HT-29 (cell line): ENCODE measurements around the gene REPS1. TPM values are rescaled to one million over a fixed set of nuclear protein-coding genes. Genes with fewer than 3 reads are reported as not detected.
"Not testable (repeated sequence)": the region's sequence is repeated elsewhere in the genome, so short reads cannot be mapped to it uniquely, and the experiment has no call there.

ENCODE experiments used
- DNase-seq: peaks from one replicate; pipeline ENCODE4 v3.0.0-alpha.2; 2015; ENCODE audit warnings: low spot score
- total RNA-seq: library from RNA; depleted of rRNA; stranded (reverse); fragments of >200 nt; shearing (Covaris generic); gene quantifications from 2 replicates; pipeline ENCODE4 v1.2.3, GENCODE V29; 2014; rRNA removed

REPS1 gene
- total RNA-seq, result 22.1 and 24.7 TPM in 2 replicates

DNA sequence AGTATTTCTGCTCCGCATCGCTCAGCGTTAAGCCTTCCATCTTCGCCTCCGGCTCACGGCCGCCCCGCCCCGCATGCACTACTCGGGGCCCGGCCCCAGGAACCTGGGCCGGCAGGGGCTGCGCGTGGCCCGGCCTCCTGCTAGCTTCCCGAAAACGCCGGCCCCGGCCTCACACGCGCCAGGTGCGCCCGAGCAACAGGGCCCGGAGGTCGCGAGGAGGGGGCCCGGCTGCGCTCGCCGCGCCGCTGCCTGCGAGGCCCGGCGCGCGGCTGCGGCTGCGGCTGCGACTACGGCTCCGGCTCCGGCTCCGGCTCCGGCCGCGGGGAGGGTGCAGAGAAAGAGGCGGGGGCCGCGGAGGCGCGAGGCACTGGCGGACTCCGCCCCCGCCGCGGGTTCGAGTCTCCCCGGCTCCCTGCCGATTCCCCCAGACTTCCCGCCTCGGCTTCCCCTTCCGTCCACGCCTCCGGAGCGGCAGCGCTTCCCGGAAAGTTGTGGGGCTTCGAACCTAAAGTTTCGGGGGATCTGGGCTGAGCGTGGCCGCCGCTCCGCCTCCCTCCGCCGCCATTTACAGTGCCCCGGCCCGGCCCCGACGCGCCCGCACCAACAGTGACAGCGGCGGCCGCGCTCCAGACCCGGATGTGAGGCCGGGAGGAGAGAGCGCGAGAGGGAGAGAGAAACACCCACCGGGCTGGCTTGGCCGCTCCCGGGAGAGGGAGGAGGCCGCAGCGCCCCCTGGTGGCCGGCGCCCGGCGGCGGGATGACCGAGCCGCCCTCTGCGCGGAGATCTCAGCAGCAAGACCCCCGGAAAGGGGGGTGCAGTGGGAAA is at the start of gene REPS1:
TSS of gene REPS1 (minus strand) at position 611 of the 826 bp plus-strand sequence. CDS start at position 40, 571 bp downstream.
- DNase-seq, result peak; percentile 82

GRCh38 chr6:139037490-139037889 is 49.4 kb upstream of the REPS1 start:
- no peak for DNase-seq

DNA sequence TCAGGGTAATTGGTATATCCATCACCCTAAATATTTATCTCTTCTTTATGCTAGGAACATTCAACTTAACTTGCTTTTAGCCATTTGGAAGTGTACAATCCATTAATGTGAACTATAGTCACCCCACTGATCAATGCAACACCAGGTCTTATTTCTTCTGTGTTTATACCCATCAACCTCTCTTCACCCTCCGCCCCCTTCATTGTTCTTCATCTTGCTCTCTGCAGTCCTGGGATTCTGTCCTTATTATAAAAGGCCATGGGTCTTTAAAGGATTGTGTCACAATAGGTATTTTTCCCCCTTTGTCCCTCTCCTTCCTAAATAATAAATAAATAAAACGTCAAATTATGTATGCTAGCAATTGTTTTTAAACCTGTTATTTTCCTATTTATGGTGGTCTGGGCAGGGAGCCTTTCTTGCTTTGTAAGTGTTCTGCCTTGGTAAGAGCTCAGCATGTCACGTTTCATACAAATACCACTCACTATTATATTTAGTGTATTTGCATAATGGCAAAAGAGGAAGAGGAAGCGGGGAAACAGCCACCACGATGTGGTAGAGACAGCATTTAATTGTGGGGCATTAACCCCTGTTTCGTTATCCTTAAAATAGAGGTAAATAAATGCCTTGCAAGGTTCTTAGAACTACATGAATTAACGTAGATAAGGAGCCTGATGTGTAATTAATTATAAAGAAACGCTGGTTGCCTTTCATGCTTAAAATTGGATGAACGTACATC is 42.3 kb upstream of the REPS1 start:
- no peak for DNase-seq

DNA sequence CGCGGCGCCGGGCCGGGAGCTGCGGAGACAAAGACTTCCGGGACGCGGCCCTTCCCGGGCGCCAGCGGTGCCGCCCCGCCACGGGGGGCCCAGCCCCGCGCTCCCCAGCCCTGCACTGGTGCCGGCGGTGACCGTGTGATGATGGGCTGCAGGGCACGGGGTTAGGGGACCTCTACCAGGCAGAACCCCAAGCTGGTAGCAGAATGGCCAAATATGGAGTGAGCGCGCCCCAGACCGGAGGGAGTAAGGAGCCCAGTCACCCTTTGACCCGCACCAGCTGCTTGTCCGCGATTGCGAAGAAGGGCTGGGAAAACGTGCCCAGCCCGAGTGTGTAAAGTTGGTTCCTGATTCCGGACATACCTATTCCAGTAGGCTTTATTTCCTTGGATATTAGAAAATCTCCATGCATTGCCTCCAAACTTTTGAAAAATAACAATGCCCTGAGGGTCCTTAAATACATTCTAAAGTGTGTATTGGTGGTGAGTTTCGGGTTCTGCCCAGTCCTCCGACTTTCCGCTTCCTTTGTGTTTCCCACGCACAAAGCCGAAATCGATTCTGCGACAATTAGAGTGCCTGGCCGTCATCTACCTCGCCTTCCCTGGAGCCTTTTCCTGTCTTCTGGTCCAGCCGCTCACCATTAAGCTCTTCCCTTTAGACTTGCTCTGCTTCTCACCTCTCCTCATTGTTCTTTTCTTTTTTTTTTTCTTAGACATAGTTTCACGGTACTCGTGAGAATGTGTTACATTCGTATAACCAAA is 41.6 kb upstream of the REPS1 start:
- peak; percentile 38 for DNase-seq

DNA sequence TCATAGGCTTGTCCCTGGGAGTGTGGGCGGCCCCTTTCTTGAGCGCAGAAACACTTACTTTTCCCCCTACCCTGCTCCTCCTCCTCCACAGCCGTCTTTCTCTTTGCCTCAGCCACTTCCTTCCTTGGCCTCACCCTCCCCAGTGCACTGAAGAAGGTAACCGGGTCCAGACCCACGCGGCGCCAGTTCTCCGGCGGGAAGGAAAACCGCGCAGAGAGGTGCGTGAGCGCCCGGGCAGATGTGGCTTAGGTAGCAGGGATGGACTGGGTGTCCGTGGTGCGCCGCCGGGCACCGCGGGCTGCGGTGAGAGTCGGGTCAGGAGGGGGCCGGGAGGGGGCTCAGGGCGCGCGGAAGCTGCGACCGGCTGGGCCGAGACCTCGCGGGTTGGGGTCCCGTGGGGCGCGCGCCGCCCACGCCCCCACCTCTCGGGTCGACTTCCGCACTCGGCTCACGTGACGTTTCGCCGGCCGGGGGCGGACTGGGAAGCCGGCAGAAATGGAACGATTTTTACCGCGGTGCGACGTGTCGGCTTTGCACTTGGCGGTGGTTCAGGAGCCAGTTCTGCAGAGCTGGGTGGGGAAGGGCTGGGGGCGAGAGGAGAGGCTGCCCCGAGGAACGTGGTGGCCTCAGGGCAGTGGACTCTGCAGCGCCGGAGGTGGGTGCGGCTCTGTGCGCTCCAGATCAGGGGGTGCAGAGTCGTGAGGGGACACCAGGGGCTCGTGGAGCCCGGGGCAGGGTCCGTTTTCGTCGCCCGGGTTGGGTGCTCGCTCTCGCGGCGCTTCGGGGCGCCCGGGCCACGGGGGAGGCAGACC is 40.8 kb upstream of the REPS1 start, which contains the start of gene ABRACL:
TSS of gene ABRACL (plus strand) at position 88 of the 812 bp plus-strand sequence. CDS start 5,416 bp downstream, outside the sequence.
- DNase-seq, result peak; percentile 76

DNA sequence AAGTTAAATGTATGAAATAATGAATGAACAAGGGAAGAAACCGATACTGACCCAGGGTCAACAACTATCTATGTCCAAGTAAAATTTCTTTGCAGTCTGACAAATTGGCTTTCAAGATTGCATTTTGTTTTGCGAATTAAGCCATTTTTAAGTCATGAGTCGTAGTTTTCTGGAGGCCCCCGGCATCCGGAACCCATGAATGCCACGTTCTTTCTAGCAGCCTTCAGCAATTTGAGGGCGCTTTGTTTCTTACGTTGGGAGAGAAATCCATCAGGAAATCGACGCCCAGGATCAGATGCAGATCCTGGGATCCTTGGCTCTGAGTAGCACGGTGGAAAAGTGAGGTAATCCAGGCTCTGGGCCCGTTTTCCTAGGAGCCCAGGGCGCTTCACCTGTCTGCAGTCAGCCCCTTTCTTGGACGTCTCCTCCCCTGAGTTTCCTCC is 40.2 kb upstream of the REPS1 start:
- no peak for DNase-seq

GRCh38 chr6:139027620-139028182 is 39.6 kb upstream of the REPS1 start:
- peak; percentile 54 for DNase-seq

DNA sequence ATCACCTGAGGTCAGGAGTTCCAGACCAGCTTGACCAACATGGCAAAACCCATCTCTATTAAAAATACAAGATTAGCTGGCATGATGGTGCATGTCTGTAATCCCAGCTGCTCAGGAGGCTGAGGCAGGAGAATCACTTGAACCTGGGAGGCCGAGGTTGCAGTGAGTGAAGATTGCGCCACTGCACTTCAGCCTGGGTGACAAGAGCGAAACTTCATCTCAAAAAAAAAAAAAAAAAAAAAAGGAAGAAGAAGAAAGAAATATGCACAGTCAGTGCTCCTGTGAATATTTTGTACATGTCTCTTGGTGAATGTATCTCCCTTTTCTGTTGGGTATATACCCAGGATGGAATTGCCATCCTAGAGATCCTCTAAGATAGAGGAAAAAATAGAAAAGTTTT is 37.4 kb upstream of the REPS1 start:
- DNase-seq, result not testable (repeated sequence)

- no peak for DNase-seq
These were observed 32.6 kb upstream of the REPS1 start for GRCh38 chr6:139020689-139021088.

GRCh38 chr6:139019722-139020121 is 31.7 kb upstream of the REPS1 start:
- no peak for DNase-seq

DNA sequence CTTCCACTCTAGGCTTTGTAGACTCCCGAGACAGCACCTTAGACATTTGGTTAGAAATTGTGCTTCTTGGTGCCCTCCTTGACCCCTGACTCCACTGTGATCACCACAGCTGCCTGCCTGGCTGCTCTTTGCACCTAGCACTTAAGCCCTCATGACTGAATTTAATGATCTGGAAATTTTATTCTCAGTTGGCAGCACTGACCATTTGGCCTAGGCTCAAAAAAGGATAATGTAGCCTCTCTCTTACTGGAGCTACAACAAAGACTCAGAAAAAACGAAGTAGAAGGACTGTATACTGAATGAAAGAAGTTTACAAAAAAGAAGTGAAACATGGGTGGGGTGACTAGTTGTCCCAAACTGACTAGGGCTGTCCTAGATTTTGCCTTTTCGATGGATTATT is 29.2 kb upstream of the REPS1 start:
- DNase-seq, result no peak

- no peak for DNase-seq
These were observed 28.5 kb upstream of the REPS1 start for GRCh38 chr6:139016337-139017213.

- DNase-seq, result no peak
These were observed 26.9 kb upstream of the REPS1 start for GRCh38 chr6:139014945-139015344.

DNA sequence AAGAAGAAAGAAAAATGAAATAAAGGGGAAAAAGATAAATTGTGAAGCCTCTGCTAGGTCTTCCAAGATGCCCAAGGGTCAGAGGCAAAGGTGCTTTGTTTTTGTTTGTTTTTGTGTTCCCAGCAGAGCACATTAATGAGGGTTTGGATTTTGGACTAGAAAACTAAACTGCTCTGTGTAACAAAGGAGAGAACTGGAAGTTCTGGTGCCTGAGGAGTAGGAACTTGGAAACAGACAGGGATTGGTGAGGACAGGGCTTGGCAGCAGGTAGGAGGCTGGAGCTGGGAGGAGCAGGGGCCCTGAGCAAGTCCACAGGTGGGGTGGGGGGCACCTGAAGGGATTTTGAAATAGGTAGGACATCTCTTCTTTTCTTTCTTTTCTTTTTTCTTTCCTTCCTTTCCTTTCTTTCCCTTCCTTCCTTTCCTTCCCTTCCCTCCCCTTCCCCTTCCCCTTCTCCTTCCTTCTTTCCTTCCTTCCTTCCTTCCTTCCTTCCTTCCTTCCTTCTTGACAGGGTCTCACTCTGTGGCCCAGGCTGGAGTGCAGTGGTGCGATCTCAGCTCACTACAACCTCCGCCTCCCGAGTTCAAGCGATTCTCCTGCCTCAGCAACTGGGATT is 25.2 kb upstream of the REPS1 start:
- no peak for DNase-seq

DNA sequence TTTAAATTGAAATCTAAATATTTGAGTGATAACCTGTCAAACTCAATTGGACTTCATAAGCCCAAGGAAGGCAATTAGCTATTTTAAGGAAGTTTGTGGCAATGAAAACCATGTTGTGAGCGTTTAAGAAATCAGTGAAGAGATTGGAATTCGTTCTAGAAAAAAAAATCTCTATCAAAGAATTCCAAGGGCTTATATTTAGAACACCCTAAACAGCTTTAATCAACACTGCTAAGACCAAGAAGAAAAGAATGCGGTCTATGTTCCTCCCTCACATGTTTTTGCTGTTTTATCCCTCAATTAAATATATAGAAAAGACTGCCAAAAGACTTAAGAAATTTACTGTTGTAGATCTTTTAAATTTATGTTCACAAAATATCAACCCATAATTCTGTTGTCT is 23.9 kb upstream of the REPS1 start:
- no peak for DNase-seq

DNA sequence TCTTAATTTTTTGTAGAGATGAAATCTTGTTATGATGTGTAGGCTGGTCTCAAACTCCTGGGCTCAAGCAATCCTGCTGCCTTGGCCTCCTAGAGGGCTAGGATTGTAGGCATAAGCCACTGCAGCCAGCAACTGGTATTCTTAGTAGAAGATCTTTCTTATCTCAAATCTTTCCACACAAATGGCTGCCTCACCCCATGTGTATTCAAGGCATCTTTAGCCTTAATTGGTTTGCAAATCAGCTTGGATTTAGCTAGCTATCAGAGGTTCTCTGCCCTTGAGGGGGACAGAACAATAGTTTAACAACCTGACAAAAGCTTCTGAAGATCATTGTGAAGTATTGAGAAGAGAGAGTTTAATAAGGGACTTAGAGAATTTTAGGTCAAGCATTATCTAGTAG is 22.6 kb upstream of the REPS1 start:
- DNase-seq, result no peak

- DNase-seq, result no peak
These were observed 20.1 kb upstream of the REPS1 start for GRCh38 chr6:139008117-139008516.

DNA sequence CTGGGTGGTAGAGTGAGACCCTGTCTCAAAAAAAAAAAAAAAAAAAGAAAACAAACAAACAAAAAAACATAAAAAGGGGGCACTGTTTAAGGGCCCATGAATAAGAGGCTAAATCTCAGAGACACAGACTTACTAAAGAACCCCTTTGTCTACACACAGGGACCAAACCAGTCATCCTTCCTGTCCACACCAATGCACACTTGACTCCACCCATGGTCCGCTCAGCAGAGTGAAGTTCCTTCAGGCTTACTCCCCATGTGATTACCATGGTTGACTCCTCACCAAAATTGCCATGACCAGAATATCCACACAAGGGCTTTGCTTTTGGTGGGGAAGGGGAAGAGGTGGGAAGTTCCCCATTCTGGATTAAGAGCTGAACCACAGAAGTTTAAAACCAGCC is 19.4 kb upstream of the REPS1 start:
- DNase-seq, result no peak

- no peak for DNase-seq
These were observed 18.4 kb upstream of the REPS1 start for GRCh38 chr6:139006477-139006876.
